HG02798 (cell line): ENCODE data around the gene OSBPL5.

Experiments used
- ATAC-seq: cut with Tn5 transposase; IDR thresholded peaks from one replicate; pipeline ENCODE4 v1.9.1; 2021; ENCODE audit warnings: mild to moderate bottlenecking; ENCODE audit not compliant: unreplicated experiment, poor library complexity

OSBPL5 gene

DNA sequence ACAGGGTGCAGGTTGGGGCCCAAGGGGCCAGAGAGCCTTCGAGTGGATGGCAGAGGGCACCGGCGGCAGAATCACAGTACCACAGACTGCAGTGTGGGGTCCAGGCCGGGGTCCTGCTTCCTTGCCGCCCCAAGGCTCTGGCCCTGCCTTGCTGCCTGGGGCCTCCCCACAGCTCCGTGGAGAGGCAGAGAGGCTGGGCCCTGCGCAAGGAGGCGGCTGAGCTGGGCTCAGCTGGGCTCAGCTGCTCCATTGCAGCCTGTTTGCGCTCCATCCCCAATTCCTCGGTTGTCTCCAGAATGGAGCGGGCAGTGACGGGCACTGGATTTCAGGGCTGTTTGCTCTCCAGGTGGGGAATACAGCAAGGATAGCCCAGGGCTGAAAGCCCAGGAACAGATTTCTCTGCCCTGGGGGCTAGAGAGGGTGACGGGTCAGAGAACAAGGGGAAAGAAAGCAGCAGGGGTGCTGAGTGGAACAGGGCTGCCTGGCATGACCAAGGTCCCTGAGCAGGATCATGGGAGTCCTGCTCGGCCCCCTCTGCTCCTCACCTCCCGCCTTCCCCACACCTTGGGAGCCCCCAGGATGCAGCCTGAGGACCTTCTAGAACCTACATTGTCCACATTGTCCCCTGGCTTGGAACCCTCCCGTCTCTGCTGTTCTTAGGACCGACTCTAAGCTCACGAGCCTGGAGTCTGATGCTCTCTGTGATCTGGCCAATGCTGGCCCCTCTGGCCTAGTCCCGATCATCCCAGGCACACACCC, 34.6 kb upstream of the OSBPL5 start:
- ATAC-seq = no peak

GRCh38 chr11:3198815-3199214, 33.7 kb upstream of the OSBPL5 start:
- ATAC-seq = no peak

DNA sequence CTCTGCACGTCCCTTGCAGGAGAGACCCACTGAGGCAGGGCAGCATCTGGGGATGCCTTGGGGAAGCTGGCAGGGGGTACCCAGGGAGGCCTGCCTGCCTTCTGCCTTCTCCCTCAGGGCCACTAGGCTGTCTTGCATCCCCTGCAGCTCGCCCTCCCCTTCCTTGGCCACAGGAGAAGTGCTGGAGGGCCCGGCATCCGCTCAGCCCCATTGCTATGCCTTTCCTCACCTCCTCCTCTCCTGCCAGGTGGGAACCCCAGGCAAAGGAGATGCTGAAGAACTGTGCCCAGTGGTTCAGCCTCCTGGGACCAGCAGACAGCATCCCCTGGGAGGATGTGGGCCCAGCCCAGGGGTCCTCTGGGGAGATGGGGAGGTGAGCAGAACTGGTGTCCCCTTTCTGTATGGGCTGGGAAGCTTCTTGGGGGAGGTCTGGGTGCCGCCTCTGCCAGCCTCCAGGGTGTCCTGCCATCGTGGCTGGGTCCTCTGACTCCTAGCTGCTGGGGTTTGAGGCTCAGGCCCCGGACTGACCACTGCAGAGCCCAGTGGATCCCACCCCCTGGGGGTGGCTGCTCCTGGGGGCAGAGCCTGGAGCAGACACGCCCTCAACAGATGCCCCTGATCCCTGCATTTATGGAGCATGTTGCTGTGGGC, 32.9 kb upstream of the OSBPL5 start:
- no peak for ATAC-seq

GRCh38 chr11:3197044-3197695, 32.1 kb upstream of the OSBPL5 start:
- no peak for ATAC-seq

GRCh38 chr11:3196161-3197043, 31.3 kb upstream of the OSBPL5 start:
- no peak for ATAC-seq

GRCh38 chr11:3195251-3196160, 30.4 kb upstream of the OSBPL5 start:
- ATAC-seq = no peak

DNA sequence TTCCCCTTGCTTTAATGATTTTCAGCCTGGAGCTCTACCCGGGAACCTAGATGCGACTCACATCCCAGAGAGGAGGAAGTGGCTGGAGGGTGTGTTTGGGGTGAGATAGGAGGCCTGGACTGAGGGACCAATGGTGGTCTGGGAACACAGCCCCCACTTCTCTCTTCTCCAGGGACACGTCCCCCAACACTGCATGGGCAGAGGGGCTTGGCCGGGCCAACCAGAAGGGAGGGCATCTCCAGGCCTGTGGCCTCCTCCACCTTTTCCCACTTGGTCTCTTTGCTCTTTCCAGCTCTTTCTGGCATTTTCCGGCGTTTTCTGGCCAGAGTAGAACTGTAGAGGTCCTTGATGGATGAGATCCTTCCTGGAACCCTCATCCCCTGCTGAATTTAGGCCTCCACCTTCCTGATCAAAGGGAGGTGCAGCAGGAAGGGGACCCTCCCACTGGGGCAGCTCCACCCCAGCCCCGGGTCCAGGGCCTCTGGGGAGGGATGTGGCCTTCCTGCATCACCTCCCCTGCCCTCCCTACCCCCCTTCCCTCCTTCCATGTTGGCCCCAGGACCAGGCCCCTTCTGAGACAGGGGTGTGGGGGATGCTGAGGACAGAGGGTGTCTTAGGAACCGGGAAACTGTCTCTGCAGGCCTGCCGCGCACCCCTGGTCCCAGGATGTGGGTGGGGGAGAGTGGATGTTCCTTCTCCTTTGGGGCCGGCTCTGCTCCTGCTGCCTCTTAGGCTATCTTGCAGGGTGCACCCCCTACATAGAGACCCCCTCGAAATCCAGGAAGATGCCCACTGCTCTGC, 29.1 kb upstream of the OSBPL5 start:
- no peak for ATAC-seq

DNA sequence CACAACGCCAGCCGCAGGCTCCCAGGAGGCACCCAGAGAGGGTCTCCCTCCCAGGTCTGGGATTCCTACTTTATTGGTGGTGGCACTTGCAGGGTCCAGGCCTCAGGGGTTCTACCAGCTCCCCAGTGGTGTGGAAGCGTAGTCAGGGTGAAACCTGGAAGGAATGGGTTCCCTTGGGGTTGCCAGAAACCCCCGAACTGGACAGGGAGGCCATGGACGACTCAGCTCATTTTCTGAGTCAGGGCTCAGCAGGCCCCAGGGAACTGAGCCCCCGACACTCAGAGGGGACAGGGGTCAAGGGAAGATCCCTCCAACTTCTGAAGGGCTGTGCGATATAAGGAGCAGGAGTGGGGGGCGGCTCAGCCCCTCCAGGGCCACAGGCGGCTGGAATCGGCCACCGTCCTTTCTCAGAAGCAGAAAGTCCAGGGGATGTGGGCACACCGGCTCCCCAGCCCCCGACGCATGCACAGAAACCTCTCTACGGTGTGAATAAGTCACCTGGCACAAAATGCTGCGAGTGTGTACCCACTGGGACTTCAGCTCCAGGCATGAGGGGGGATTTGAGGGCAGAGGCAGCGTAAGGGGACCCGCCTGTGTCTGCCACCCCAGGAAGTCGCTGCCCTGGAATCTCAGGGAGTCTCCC, 28.4 kb upstream of the OSBPL5 start:
- ATAC-seq = no peak

DNA sequence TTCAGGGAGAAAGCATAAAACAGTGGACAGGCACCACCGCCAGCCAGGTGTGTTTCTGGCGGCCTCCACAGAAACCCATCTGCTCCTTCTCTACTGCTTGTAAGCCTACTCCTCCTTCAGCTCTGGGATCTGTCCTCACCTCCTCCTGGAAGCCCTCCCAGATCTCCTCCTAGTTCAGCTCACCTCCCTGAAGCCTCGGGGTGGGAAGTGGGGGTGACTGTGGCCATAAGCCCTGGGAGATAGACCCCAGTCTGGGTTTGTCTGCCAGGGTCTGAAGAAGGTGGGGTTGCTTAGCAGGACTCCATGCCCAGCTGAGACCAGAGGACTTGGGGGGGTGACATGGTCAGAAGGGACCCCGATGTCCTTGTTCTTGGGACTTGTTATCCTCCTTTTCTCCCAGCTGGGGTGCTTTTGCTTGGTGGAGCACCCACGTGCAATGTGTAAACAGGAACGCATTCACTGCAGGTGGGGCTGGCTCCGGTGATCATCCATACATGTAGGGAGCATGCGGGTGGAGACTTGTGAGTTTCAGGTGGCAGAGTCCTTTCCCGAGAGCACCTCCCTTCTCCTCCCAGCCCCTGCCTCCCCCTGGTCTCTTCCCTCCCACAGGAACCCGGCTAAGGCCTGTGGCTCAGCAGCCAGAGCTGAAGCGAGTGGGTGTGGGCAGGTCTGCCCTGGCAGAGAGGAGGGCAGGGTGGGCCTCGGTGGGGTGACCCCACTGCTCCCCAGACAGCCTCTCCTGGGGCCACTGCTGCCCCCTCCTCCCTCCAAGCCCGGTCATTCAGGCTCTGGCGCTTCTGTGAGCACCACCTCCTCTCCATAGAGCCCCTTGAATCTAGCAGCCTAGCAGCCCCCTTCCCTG, 27.6 kb upstream of the OSBPL5 start:
- ATAC-seq = no peak

DNA sequence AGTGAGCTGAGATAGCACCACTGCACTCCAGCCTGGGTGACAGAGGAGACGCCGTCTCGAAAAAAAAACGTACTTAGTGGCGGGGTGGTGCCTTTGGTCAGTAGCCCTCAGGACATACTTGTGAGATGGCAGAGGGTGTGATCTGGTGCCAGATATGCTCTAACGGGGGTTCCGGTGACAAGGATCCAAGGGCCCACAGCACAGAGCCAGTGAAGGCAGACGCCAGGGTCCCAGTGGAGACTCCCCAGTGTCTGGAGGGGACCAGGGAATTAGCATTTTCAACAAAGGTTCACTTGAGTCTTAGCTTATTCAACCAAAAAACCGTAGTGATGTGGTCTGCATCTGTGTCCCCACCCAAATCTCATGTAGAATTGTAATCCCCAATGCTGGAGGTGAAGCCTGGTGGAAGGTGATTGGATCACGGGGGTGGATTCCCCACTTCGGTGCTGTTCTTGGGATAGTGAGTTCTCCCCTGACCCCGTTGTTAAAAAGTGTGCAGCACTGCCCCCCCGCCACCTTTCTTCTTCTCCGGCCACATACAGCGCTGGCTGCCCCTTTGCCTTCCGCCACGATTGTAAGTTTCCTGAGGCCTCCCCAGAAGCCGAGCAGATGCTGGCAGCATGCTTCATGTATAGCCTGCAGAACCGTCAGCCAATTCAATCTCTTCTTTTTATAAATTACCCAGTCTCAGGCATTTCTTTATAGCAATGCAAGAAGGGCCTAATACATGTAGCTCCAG, 26.6 kb upstream of the OSBPL5 start:
- ATAC-seq = no peak

DNA sequence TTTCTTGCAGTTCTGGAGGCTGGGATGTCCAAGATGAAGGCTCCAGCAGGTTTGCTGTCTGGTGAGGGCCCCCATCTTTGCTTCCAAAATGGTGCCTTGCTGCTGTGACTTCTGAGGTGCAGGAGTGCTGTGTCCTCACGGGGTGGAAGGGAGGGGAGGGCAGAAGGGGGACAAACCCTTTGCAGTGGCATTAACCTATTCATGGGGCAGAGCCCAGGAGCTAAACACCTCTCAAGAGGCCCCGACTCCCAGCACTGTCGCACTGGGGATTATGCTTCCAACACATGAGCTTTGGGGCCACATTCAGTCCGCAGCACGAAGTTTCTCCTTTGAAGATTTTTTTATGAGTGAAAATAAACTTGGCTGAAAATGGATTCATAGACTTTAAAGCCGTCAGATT, 25.5 kb upstream of the OSBPL5 start:
- no peak for ATAC-seq

- ATAC-seq = no peak
Measured at GRCh38 chr11:3189886-3190583, 24.9 kb upstream of the OSBPL5 start.

DNA sequence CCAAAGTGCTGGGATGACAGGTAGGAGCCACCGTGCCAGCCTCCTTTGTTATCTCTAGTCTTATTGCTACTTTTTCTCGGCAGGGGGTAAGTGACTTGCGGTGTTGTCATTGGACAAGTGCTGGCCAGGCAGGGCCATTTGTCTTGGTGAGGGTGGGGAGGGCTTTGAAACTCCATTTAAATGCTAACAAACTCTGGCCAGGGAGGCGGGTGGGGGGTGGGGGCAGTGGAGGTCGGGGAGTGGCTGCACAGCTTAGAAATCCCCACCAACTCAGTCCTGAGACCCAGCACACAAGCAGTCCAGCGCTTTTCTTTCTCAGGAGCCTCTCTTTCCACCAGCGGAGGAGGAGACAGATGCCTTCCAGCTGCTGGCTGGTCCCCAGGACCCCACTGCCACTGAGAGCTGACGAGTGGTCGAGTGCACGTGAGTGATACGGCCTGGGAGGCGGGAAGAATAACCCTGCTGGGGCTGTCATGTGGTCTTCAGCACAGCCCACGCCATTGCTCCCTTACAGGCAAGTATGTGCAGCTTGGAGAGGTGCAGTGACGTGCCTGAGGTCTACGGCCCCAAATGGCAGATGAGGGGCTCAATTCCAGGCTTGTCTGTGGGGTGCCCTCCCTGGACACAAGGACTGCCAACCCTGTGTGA, 24.2 kb upstream of the OSBPL5 start:
- no peak for ATAC-seq

DNA sequence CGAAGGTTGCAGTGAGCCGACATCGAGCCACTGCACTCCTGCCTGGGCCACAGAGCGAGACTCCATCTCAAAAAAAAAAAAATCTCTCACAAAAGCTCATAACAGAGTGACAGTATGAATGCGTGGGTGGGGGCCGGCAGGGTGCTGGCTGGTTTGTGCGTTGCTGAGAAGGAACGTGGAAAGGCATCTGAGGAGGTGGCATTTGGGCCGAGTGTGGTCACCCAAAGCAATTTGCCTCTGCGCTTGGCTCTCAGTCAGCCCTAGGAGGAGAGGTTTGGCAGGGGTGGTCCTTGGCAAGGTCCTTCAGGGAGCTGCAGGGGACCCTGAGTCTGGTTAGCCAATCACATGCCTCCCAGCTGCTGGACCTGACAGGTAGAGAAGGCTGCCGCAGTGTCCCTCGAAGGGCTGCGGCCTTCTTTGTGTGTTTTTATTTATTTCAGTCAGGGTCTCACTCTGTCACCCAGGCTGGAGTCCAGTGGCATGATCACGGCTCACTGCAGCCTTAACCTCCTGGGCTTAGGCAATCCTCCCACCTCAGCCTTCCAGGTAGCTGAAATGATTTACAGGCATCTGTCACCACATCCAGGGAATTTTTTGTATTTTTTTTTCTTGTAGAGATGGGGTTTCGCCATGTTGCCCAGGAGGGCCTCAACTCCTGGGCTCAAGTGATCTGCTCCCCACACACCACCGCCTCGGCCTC, 23.5 kb upstream of the OSBPL5 start:
- ATAC-seq = no peak
